AG04450 (cell line): ENCODE data around the gene CCDC187. TPM values are rescaled to one million over a fixed set of nuclear protein-coding genes. Genes with fewer than 3 reads are reported as not detected.

Experiments used
- CTCF ChIA-PET: fragments of 300-600, 350-600 bp; formaldehyde crosslinking; extraction: SDS; loops from one replicate; lab custom pipeline; 2022; ENCODE audit warnings: antibody characterized with exemption, inconsistent platforms; lab: Charles Lee
- POLR2A ChIA-PET: fragments of 350-600 bp; formaldehyde crosslinking; extraction: SDS; loops from one replicate; lab custom pipeline; 2021; ENCODE audit warnings: antibody characterized with exemption, inconsistent platforms; lab: Yijun Ruan, JAX
- DNase-seq: peaks from one replicate; pipeline ENCODE4 v3.0.0-alpha.2; 2011; ENCODE audit warnings: low read depth, low spot score
- H3K27ac ChIP-seq: one replicate; pipeline ENCODE4 v1.5.1; 2012; ENCODE audit warnings: low read depth, low read length, control low read depth
- H3K27me3 ChIP-seq: one replicate; pipeline ENCODE4 v1.6.0; 2012; ENCODE audit warnings: low read length; ENCODE audit not compliant: control insufficient read depth, insufficient read depth
- H3K4me3 ChIP-seq: 2 replicates; pipeline ENCODE4 v1.5.1; 2011; ENCODE audit warnings: mild to moderate bottlenecking, low read depth, low read length, control low read depth
- H3K9me3 ChIP-seq: 2 replicates; pipeline ENCODE4 v1.5.1; 2012; ENCODE audit warnings: low read length; ENCODE audit not compliant: control insufficient read depth, insufficient read depth
- CTCF ChIP-seq: IDR thresholded peaks from 2 replicates; pipeline ENCODE4 v1.5.1; 2011; ENCODE audit warnings: low read depth, low read length, control low read depth, inconsistent platforms
- polyA plus RNA-seq: library from polyadenylated mRNA; depleted of rRNA; stranded (reverse); fragments of >200 nt; gene quantifications from 2 replicates; pipeline ENCODE4 v1.2.3, GENCODE V29; 2011

Gene CCDC187
- polyA plus RNA-seq, 1 experiment = not detected

- Histone ChIP-seq H3K27ac (no peak overlapping the region), H3K4me3 (no peak overlapping the region), H3K27me3 (peaks cover 9% of the 10 kb centered on the region), H3K9me3 (peaks cover 18% of the 10 kb centered on the region)
- ChIA-PET POLR2A (no interaction called here), CTCF (interaction anchor here (3.5 kb wide), 1 partner anchor 91 kb away, joined by 36 read pairs; no protein-coding TSS in a partner anchor)
- no peak for TF ChIP-seq CTCF
- no peak for DNase-seq
Observed at GRCh38 chr9:136310273-136311030, 6.6 kb upstream of the CCDC187 start.

GRCh38 chr9:136309806-136310220 is 5.9 kb upstream of the CCDC187 start:
- H3K9me3 ChIP-seq = peaks cover 12% of the 10 kb centered on the region
- TF ChIP-seq CTCF = no peak
- no peak for DNase-seq
- POLR2A ChIA-PET = no interaction called here
- CTCF ChIA-PET = no interaction called here
- H3K4me3 ChIP-seq = no peak overlapping the region
- peaks cover 9% of the 10 kb centered on the region for H3K27me3 ChIP-seq
- no peak overlapping the region for H3K27ac ChIP-seq

- POLR2A ChIA-PET = no interaction called here
Observed at GRCh38 chr9:136309101-136309801, 5.4 kb upstream of the CCDC187 start.

GRCh38 chr9:136308702-136309053 is 4.8 kb upstream of the CCDC187 start:
- Histone ChIP-seq H3K27me3 (peaks cover 13% of the 10 kb centered on the region), H3K4me3 (no peak overlapping the region), H3K9me3 (peaks cover 10% of the 10 kb centered on the region; the same call in 1 of the 2 replicates), H3K27ac (no peak overlapping the region)
- ChIA-PET CTCF (no interaction called here), POLR2A (no interaction called here)
- DNase-seq = no peak
- no peak for TF ChIP-seq CTCF

More at GRCh38 chr9:136309101-136309801, 5.4 kb upstream of the CCDC187 start:
- Histone ChIP-seq H3K4me3 (no peak overlapping the region), H3K27me3 (peaks cover 13% of the 10 kb centered on the region), H3K9me3 (peaks cover 10% of the 10 kb centered on the region; the same call in 1 of the 2 replicates), H3K27ac (no peak overlapping the region)
- DNase-seq = no peak
- CTCF ChIA-PET = no interaction called here
- TF ChIP-seq CTCF = no peak
